ENCODE results near the gene KCNJ18.
"Not testable (repeated sequence)": the region's sequence is repeated elsewhere in the genome, so short reads cannot be mapped to it uniquely, and the experiment has no call there.

KCNJ18 gene

GRCh38 chr17:21670361-21671155 lies 21.8 kb upstream of the KCNJ18 start:
- H3K27ac ChIP-seq, H3K4me3 ChIP-seq: not testable (repeated sequence)

- H3K4me3 ChIP-seq, H3K27ac ChIP-seq: not testable (repeated sequence)
Measured at GRCh38 chr17:21671437-21671836, 20.9 kb upstream of the KCNJ18 start.

- H3K27ac ChIP-seq, H3K4me3 ChIP-seq: not testable (repeated sequence)
Measured at GRCh38 chr17:21671871-21672270, 20.5 kb upstream of the KCNJ18 start.

- peak overlapping the region in 1 of 7 experiments; percentile 17 for H3K4me3 ChIP-seq
- H3K27ac ChIP-seq, result not testable (repeated sequence)
Measured at GRCh38 chr17:21673451-21674241, 18.7 kb upstream of the KCNJ18 start.

- H3K27ac ChIP-seq, result no peak overlapping the region
- peak overlapping the region in 1 of 7 experiments; percentile 17 for H3K4me3 ChIP-seq
Measured at GRCh38 chr17:21674242-21674731, 18.0 kb upstream of the KCNJ18 start.

GRCh38 chr17:21674891-21675738 lies 17.2 kb upstream of the KCNJ18 start:
- not testable (repeated sequence) for H3K27ac ChIP-seq
- H3K4me3 ChIP-seq, result peak overlapping the region in 1 of 7 experiments; percentile 17

- H3K4me3 ChIP-seq, H3K27ac ChIP-seq: not testable (repeated sequence)
Measured at GRCh38 chr17:21675739-21676130, 16.6 kb upstream of the KCNJ18 start.

- Histone ChIP-seq H3K4me3 (no peak overlapping the region), H3K27ac (no peak overlapping the region)
Measured at GRCh38 chr17:21676281-21677111, 15.8 kb upstream of the KCNJ18 start.

- no peak overlapping the region for H3K27ac ChIP-seq
- H3K4me3 ChIP-seq, result no peak overlapping the region
Measured at GRCh38 chr17:21677126-21677910, 15.0 kb upstream of the KCNJ18 start.

GRCh38 chr17:21677911-21678310 lies 14.4 kb upstream of the KCNJ18 start:
- H3K4me3 ChIP-seq, result no peak overlapping the region
- no peak overlapping the region for H3K27ac ChIP-seq

- Histone ChIP-seq H3K27ac (no peak overlapping the region), H3K4me3 (peak overlapping the region in 2 of 7 experiments; percentile 5 to 22)
Measured at GRCh38 chr17:21678393-21679081, 13.8 kb upstream of the KCNJ18 start.

- Histone ChIP-seq H3K27ac (no peak overlapping the region), H3K4me3 (peak overlapping the region in 1 of 7 experiments; percentile 22)
Measured at GRCh38 chr17:21679256-21680146, 12.8 kb upstream of the KCNJ18 start.

GRCh38 chr17:21680366-21680765 lies 12.0 kb upstream of the KCNJ18 start:
- H3K4me3 ChIP-seq, result no peak overlapping the region
- H3K27ac ChIP-seq, result no peak overlapping the region

- not testable (repeated sequence) for H3K4me3 ChIP-seq, H3K27ac ChIP-seq
Measured at GRCh38 chr17:21680850-21681351, 11.4 kb upstream of the KCNJ18 start.

GRCh38 chr17:21681576-21681975 lies 10.7 kb upstream of the KCNJ18 start:
- not testable (repeated sequence) for H3K27ac ChIP-seq, H3K4me3 ChIP-seq

- not testable (repeated sequence) for H3K27ac ChIP-seq, H3K4me3 ChIP-seq
Measured at GRCh38 chr17:21682130-21682529, 10.2 kb upstream of the KCNJ18 start.

All from skin epidermis (tissue), 12 donors.